ENCODE data around the gene STOML1. TPM values are rescaled to one million over a fixed set of nuclear protein-coding genes. Genes with fewer than 3 reads are reported as not detected.

Gene STOML1
- total and polyA plus RNA-seq, 9 of the 15 experiments (the other 6 are each of a cell fraction or from before 2014, with no cell fraction given), result 0.25 to 9.7 (median 4.6) TPM

- no peak for TF ChIP-seq ZBTB11 (CRISPR knock-in tag; IDR thresholded peaks at IDR 0.05)
- no peak for TF ChIP-seq RBBP5 (IDR thresholded peaks at IDR 0.05; ENCODE audit: borderline replicate concordance, insufficient read depth, low read length, poor library complexity, severe bottlenecking)
- TF ChIP-seq ZBTB8A (IDR thresholded peaks at IDR 0.05; ENCODE audit: partially characterized antibody), result no peak
- TF ChIP-seq L3MBTL2 (IDR thresholded peaks at IDR 0.05), result peak; percentile 51; the same call in 1 of the 2 replicates
- TF ChIP-seq ZNF696 (CRISPR knock-in tag; conservative IDR thresholded peaks at IDR 0.05), result no peak
- TF ChIP-seq GATA2 (CRISPR knock-in tag; IDR thresholded peaks at IDR 0.05), result no peak
- TF ChIP-seq NR2C2 (CRISPR knock-in tag; IDR thresholded peaks at IDR 0.05), result no peak
- TF ChIP-seq NR2C2 (tag; IDR thresholded peaks at IDR 0.05), result peak; percentile 40; the same call in 1 of the 2 replicates
- peak in 1 of 2 experiments; percentile 44 for TF ChIP-seq E2F6 (IDR thresholded peaks at IDR 0.05; ENCODE audit: borderline replicate concordance in 1 of 2, extremely low read depth in 1 of 2, insufficient read depth in 1 of 2, insufficient read length in 1 of 2, low read depth in 1 of 2, low read length in 1 of 2, poor library complexity in 1 of 2, severe bottlenecking in 1 of 2)
- no peak for TF ChIP-seq RBM34 (IDR thresholded peaks at IDR 0.05; ENCODE audit: borderline replicate concordance, insufficient read depth, low read length)
- TF ChIP-seq PREB (CRISPR knock-in tag; IDR thresholded peaks at IDR 0.05), result no peak
Observed at GRCh38 chr15:73950831-73951561, 41.1 kb downstream of the STOML1 start (continued).
